Upper lobe of right lung (tissue), 1 donor: ENCODE data around the gene PTPRN2. TPM values are rescaled to one million over a fixed set of nuclear protein-coding genes. Genes with fewer than 3 reads are reported as not detected.

Experiments
- ATAC-seq: fragments of 200-7000 bp; cut with Tn5 transposase; one replicate; pipeline ENCODE4 v1.9.1; 2020; ENCODE audit warnings: mild to moderate bottlenecking, moderate library complexity
- DNase-seq: peaks from one replicate; pipeline ENCODE4 v3.0.0-alpha.2; 2020
- H3K27ac ChIP-seq: fragments of 200-600 bp; one replicate; pipeline ENCODE4 v1.8.0; 2022
- H3K27me3 ChIP-seq: fragments of 200-600 bp; one replicate; pipeline ENCODE4 v1.8.0; 2022; ENCODE audit warnings: mild to moderate bottlenecking
- H3K36me3 ChIP-seq: fragments of 200-600 bp; one replicate; pipeline ENCODE4 v1.8.0; 2022
- H3K4me1 ChIP-seq: fragments of 200-600 bp; one replicate; pipeline ENCODE4 v1.8.0; 2022
- H3K4me3 ChIP-seq: fragments of 200-600 bp; one replicate; pipeline ENCODE4 v1.8.0; 2022; ENCODE audit warnings: mild to moderate bottlenecking
- H3K9me3 ChIP-seq: fragments of 200-600 bp; one replicate; pipeline ENCODE4 v1.8.0; 2022
- CTCF ChIP-seq: fragments of 200-600 bp; IDR thresholded peaks from one replicate; pipeline ENCODE4 v1.8.0; 2022; ENCODE audit warnings: antibody characterized with exemption
- intact Hi-C: fragments of 100-400 bp; cut with DNase I; formaldehyde crosslinking; loops from one replicate; pipeline ENCODE4 v1.11.0; 2022
- total RNA-seq: library from RNA; stranded (reverse); fragmentation: NEBNext Ultra II Directional; extraction: Animal tissue kit (Norgen Biotek cat#: 25700); gene quantifications from one replicate; pipeline ENCODE4 v1.2.1, GENCODE V29; 2021
- donor health status: DM: no; HTN: yes; CAD: no; lungs with severe emphysema.

PTPRN2 gene
- total RNA-seq, 1 donor from 2014 or later, result 4.9 TPM

- TF ChIP-seq CTCF, result no peak
- Histone ChIP-seq H3K36me3 (no peaks in the 10 kb centered on the region), H3K4me1 (no peaks in the 10 kb centered on the region), H3K9me3 (no peaks in the 10 kb centered on the region), H3K27me3 (no peaks in the 10 kb centered on the region), H3K4me3 (no peak overlapping the region), H3K27ac (no peak overlapping the region)
- ATAC-seq, result no peak
- intact Hi-C loops, result no loop called here
- DNase-seq, result no peak
Measured at GRCh38 chr7:158241919-158242318, 345.7 kb downstream of the PTPRN2 start.

GRCh38 chr7:158240801-158241200 lies 346.8 kb downstream of the PTPRN2 start:
- no peaks in the 10 kb centered on the region for H3K9me3 ChIP-seq
- no peaks in the 10 kb centered on the region for H3K27me3 ChIP-seq
- H3K4me3 ChIP-seq, result no peak overlapping the region
- DNase-seq, result no peak
- H3K4me1 ChIP-seq, result no peaks in the 10 kb centered on the region
- H3K27ac ChIP-seq, result no peak overlapping the region
- no peak for TF ChIP-seq CTCF
- intact Hi-C loops, result no loop called here
- ATAC-seq, result no peak
- H3K36me3 ChIP-seq, result no peaks in the 10 kb centered on the region

- Histone ChIP-seq H3K4me1 (no peaks in the 10 kb centered on the region), H3K27me3 (no peaks in the 10 kb centered on the region), H3K36me3 (no peaks in the 10 kb centered on the region), H3K27ac (no peak overlapping the region), H3K4me3 (no peak overlapping the region), H3K9me3 (no peaks in the 10 kb centered on the region)
- DNase-seq, result peak; percentile 40
- intact Hi-C loops, result no loop called here
- ATAC-seq, result no peak
- no peak for TF ChIP-seq CTCF
Measured at GRCh38 chr7:158239290-158239981, 348.2 kb downstream of the PTPRN2 start.

- H3K4me1 ChIP-seq, result no peaks in the 10 kb centered on the region
- DNase-seq (peak; percentile 48), ATAC-seq (peak; percentile 37)
- no peak overlapping the region for H3K4me3 ChIP-seq
- H3K9me3 ChIP-seq, result no peaks in the 10 kb centered on the region
- no peaks in the 10 kb centered on the region for H3K27me3 ChIP-seq
- intact Hi-C loops, result no loop called here
- TF ChIP-seq CTCF, result no peak
- H3K27ac ChIP-seq, result no peak overlapping the region
- no peaks in the 10 kb centered on the region for H3K36me3 ChIP-seq
Measured at GRCh38 chr7:158238616-158239289, 348.9 kb downstream of the PTPRN2 start.

GRCh38 chr7:158237672-158238335 lies 349.8 kb downstream of the PTPRN2 start:
- Histone ChIP-seq H3K4me3 (no peak overlapping the region), H3K27ac (no peak overlapping the region), H3K36me3 (no peaks in the 10 kb centered on the region), H3K27me3 (no peaks in the 10 kb centered on the region), H3K9me3 (no peaks in the 10 kb centered on the region), H3K4me1 (no peaks in the 10 kb centered on the region)
- peak; percentile 25 for ATAC-seq
- peak; percentile 28 for DNase-seq
- intact Hi-C loops, result no loop called here
- TF ChIP-seq CTCF, result no peak
